Activated naive CD8-positive, alpha-beta T cell (primary cell): ENCODE measurements around the gene C3.
"Not testable (repeated sequence)": the region's sequence is repeated elsewhere in the genome, so short reads cannot be mapped to it uniquely, and the experiment has no call there.

Experiments
- H3K27ac Mint-ChIP-seq: one replicate; pipeline ENCODE4 v1.8.0; 2021; ENCODE audit warnings: mixed read lengths
- H3K27me3 Mint-ChIP-seq: one replicate; pipeline ENCODE4 v1.8.0; 2021; ENCODE audit warnings: mixed read lengths
- H3K36me3 Mint-ChIP-seq: one replicate; pipeline ENCODE4 v1.8.0; 2021; ENCODE audit warnings: mixed read lengths
- H3K4me1 Mint-ChIP-seq: one replicate; pipeline ENCODE4 v1.8.0; 2021; ENCODE audit warnings: low read depth, mixed read lengths
- H3K4me3 Mint-ChIP-seq: one replicate; pipeline ENCODE4 v1.8.0; 2021; ENCODE audit warnings: mild to moderate bottlenecking, mixed read lengths
- H3K9me3 Mint-ChIP-seq: one replicate; pipeline ENCODE4 v1.8.0; 2021; ENCODE audit warnings: low read depth, mixed read lengths

Gene C3

GRCh38 chr19:6633456-6633813 is 87.0 kb downstream of the C3 start:
- H3K4me3 Mint-ChIP-seq, H3K27me3 Mint-ChIP-seq, H3K9me3 Mint-ChIP-seq, H3K27ac Mint-ChIP-seq, H3K36me3 Mint-ChIP-seq: not testable (repeated sequence)
- peaks cover 24% of the 10 kb centered on the region for H3K4me1 Mint-ChIP-seq

DNA sequence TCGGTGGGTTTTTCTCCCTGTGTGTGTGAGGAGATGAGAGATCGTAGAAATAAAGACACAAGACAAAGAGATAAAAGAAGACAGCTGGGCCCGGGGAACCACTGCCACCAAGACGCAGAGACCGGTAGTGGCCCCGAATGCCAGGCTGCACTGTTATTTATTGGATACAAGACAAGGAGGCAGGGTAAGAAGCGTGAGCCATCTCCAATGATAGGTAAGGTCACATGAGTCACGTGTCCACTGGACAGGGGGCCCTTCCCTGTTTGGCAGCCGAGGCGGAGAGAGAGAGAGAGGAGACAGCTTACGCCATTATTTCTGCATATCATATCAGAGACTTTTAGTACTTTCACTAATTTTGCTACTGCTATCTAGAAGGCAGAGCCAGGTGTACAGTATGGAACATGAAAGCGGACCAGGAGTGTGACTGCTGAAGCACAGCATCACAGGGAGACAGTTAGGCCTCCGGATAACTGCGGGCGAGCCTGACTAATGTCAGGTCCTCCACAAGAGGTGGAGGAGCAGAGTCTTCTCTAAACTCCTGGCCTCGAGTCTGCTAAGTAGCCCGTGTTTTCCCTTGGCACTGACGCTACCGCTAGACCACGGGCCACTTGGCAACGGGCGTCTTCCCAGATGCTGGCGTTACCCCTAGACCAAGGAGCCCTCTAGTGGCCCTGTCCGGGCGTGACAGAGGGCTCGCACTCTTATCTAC is 87.5 kb downstream of the C3 start:
- H3K4me1 Mint-ChIP-seq, result peaks cover 22% of the 10 kb centered on the region
- H3K27me3 Mint-ChIP-seq, H3K36me3 Mint-ChIP-seq, H3K27ac Mint-ChIP-seq, H3K9me3 Mint-ChIP-seq, H3K4me3 Mint-ChIP-seq: not testable (repeated sequence)

DNA sequence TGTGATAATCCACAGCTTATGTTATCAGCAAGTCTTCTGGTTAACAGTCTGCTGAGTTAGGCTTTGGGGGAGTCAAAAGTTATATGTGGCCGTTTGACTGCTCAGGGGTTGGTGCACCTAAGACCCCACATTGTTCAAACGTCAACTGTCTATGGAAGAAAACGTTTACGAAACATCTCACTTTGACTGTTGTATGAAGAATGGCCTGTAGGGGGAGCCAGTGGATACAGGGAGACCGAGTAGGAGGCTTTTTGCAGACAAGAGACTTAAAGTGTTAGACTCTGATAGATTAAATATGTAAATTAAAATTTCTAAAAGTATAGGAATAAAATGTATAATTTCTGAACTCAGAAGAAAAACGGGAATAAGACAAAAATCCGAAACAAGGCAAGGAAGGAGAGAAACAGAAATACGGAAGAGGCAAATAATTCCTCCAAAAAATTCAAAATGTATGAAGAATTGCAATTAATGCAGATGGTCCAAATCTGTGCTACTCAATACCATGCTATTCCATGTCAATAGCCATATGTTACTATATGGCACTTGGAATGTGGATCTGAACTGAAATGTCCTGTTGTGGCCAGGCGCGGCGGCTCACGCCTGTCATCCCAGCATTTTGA is 88.3 kb downstream of the C3 start:
- Mint-ChIP-seq H3K27ac (peak overlapping the region; percentile 51), H3K4me3 (no peak overlapping the region), H3K9me3 (no peaks in the 10 kb centered on the region), H3K4me1 (peaks cover 22% of the 10 kb centered on the region), H3K36me3 (peaks cover 3% of the 10 kb centered on the region), H3K27me3 (no peaks in the 10 kb centered on the region)
